Erythroblast (primary cell): ENCODE data around the gene DIRAS1.

Experiments
- GATA1 ChIP-seq: IDR thresholded peaks from 2 replicates; pipeline ENCODE4 v1.6.1; 2011; ENCODE audit warnings: low read depth, mild to moderate bottlenecking, control low read depth, low read length, moderate library complexity
- POLR2A ChIP-seq: IDR thresholded peaks from 2 replicates; pipeline ENCODE4 v1.6.1; 2011; ENCODE audit warnings: mild to moderate bottlenecking, low read length

DNA sequence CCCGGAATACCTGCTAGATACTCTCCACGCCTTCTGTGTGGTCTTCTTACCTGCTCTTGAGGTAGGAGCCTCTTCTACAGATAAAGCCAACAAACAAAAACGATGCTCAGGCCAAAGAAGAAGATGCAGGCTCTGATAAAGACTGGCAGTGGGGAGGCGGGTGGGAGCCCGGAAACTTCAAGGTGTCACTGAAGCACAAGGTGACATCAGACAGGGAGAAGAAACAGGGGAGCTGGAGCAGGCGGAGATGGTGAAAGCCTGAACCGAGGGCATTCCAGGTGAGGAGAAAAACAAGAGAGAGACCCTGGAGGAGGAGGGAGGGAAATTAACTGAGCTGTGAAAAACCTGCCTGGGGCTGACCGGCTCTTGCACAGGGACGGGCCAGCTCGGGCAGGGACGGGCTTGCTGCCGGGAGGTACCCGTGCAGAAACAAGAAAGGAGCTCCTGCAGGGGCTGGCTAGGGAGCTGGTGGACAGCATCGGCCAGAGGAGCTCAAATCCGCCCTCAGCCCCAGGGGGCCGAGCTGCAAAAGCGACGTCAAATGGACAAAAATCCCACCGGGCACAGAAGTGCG is 37.7 kb downstream of the DIRAS1 start:
- TF ChIP-seq POLR2A (no peak), GATA1 (no peak)
